ENCODE results near the gene RPL21. TPM values are rescaled to one million over a fixed set of nuclear protein-coding genes. Genes with fewer than 3 reads are reported as not detected.
"Not testable (repeated sequence)": the region's sequence is repeated elsewhere in the genome, so short reads cannot be mapped to it uniquely, and the experiment has no call there.

Gene RPL21
- 718 and 842 TPM in 2 replicates for total RNA-seq (2012; rRNA removed)

DNA sequence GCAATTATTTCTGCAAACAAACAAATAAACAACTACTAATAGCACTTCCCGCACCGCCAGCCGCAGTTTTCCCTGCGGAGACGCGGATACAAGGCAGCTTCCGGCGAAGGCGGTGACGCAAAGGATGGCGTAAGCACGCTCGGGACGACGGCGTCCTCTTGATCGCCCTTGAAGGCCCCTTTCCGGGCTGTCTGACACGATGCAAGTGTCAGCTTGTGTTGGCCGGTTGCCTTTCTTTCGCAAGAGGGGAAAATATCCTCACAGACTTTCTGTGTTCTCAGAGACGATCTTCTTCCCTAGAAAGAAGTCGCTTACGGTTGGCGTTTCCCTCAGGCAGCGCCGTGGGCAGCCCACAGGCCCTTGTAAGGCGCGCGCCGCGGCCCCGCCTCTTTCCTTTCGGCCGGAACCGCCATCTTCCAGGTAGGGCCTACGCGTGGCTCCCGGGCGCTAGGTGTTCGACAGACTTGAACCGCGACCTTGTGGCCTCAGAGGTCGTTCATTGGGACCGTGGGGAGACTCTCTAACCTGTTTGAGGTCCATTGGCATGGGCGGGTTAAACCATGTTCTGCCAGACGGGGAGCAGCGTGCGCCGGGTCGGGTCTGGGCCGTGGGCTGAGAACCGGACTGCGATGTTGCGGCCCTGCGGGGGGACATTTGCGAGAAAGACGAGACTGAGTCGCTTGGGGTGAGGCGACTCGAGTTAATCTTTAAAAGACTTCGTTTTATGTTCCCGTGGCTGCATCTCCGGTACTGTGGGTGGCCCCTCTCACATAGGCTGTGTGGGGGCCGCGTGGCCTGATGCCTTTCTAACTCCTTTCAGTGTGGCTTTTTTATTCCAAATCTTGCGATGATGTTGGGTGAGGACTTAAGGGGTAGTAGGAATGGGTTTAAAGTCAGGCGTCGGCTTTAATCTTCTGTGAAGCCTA, at the start of gene RPL21:
Gene RPL21 (plus strand): TSS at position 393 of the 926 bp plus-strand sequence. CDS start 2,219 bp downstream, outside the sequence.
- H3K27me3 ChIP-seq (ENCODE audit: control insufficient read depth, insufficient read depth, low read length): no peaks in the 10 kb centered on the region
- no peaks in the 10 kb centered on the region for H3K9me3 ChIP-seq (replicated peaks; ENCODE audit: low read length)
- H3K4me1 ChIP-seq (ENCODE audit: control insufficient read depth, insufficient read depth, low read length): peaks cover 19% of the 10 kb centered on the region
- H3K4me3 ChIP-seq (ENCODE audit: low read length): peak within 1 kb of the TSS; percentile 89
- peak within 1 kb of the TSS; percentile 89 for H3K4me2 ChIP-seq (ENCODE audit: low read length)
- H3K9ac ChIP-seq (ENCODE audit: low read depth, low read length): peak within 1 kb of the TSS; percentile 98
- H3K36me3 ChIP-seq (ENCODE audit: insufficient read depth, low read length): peaks cover 29% of the 10 kb centered on the region

DNA sequence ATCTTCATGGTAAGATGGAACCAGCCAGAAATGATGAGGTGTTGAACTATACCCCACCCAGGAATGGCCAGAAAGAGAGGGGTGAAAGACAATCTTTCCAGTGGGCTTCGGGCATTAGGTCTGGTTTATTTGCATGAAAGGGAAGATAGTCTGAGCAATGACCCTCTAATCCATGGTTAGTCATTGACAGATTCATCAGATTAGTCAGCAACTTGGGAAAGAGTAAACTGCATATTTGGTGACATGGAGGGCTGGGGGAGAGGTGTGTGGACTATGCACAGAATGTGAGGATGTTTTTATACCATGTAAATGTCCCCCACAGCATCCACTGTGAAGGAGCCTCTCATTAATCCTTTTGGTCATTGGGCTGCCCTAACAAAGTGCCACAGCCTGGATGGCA, 49.7 kb upstream of the RPL21 start:
- Histone ChIP-seq H3K4me2 (ENCODE audit: low read length) (no peak overlapping the region), H3K4me3 (ENCODE audit: low read length) (no peak overlapping the region)

DNA sequence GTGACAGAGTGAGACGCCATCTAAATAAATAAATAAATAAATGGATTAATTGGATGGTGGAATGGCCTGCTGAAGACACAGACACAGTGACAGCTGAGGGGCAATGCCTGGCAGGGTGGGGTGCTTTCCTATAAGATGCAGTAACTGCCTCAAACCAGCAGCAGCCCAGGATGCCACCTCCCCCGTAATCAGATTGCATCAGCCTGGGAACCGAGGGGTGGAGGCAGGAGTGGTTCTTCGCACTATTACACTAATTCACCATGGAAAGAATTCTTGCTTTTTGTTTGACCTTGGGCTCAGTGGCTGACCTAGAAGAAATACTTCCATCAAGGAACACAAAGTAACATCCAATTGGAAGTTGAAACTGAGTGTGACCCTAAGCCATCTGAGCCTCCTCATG, 48.2 kb upstream of the RPL21 start:
- H3K9ac ChIP-seq (ENCODE audit: low read depth, low read length): no peak overlapping the region
- H3K4me3 ChIP-seq (ENCODE audit: low read length): no peak overlapping the region
- H3K9me3 ChIP-seq (replicated peaks; ENCODE audit: low read length): no peaks in the 10 kb centered on the region
- H3K4me1 ChIP-seq (ENCODE audit: control insufficient read depth, insufficient read depth, low read length): peaks cover 6% of the 10 kb centered on the region
- no peaks in the 10 kb centered on the region for H3K36me3 ChIP-seq (ENCODE audit: insufficient read depth, low read length)
- H3K27me3 ChIP-seq (ENCODE audit: control insufficient read depth, insufficient read depth, low read length): no peaks in the 10 kb centered on the region
- no peak overlapping the region for H3K4me2 ChIP-seq (ENCODE audit: low read length)

More for the DNA sequence above, 49.7 kb upstream of the RPL21 start:
- Histone ChIP-seq H3K9me3 (replicated peaks; ENCODE audit: low read length) (no peaks in the 10 kb centered on the region), H3K27me3 (ENCODE audit: control insufficient read depth, insufficient read depth, low read length) (no peaks in the 10 kb centered on the region), H3K4me1 (ENCODE audit: control insufficient read depth, insufficient read depth, low read length) (peaks cover 6% of the 10 kb centered on the region), H3K36me3 (ENCODE audit: insufficient read depth, low read length) (no peaks in the 10 kb centered on the region), H3K9ac (ENCODE audit: low read depth, low read length) (no peak overlapping the region)

DNA sequence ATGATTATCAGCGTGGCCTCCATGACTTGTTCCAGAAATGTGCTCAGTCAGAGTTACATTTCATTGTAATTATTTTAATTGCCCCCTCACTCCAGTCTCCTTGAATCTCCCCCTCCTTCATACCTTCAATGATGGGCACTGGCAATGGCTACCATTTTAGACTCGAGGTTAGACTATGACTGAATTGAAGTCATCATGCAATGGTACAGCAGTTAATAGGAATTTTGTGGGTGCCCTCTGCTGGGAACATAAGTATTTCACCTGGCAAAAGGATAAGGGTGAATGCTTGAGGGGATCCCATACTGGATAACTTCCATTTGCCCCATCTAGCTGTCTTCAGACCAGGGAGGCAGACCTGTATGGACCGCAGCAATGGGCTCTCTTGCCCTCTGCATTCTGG, 47.5 kb upstream of the RPL21 start:
- H3K4me1 ChIP-seq (ENCODE audit: control insufficient read depth, insufficient read depth, low read length): peaks cover 6% of the 10 kb centered on the region
- H3K27me3 ChIP-seq (ENCODE audit: control insufficient read depth, insufficient read depth, low read length): no peaks in the 10 kb centered on the region
- H3K9ac ChIP-seq (ENCODE audit: low read depth, low read length): no peak overlapping the region
- no peak overlapping the region for H3K4me2 ChIP-seq (ENCODE audit: low read length)
- no peaks in the 10 kb centered on the region for H3K9me3 ChIP-seq (replicated peaks; ENCODE audit: low read length)
- no peaks in the 10 kb centered on the region for H3K36me3 ChIP-seq (ENCODE audit: insufficient read depth, low read length)
- no peak overlapping the region for H3K4me3 ChIP-seq (ENCODE audit: low read length)

DNA sequence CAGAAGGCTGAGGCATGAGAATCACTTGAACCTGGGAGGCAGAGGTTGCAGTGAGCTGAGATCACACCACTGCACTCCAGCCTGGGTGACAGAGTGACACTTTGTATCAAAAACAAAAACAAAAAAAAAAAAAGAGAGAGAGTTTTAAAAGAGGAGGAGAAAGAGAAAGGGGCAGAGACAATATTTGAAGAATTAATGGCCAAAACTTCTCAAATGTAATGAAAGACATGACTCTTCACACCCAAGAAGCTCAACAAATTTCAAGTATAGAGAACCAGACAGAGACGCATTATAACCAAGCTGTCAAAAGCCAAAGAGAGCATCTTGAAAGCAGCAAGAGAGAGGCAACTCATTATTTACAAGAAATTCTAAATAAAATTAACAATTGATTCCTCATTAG, 42.8 kb upstream of the RPL21 start:
- no peaks in the 10 kb centered on the region for H3K27me3 ChIP-seq (ENCODE audit: control insufficient read depth, insufficient read depth, low read length)
- H3K36me3 ChIP-seq (ENCODE audit: insufficient read depth, low read length): no peaks in the 10 kb centered on the region
- H3K4me1 ChIP-seq (ENCODE audit: control insufficient read depth, insufficient read depth, low read length): peaks cover 3% of the 10 kb centered on the region
- no peak overlapping the region for H3K4me2 ChIP-seq (ENCODE audit: low read length)
- no peaks in the 10 kb centered on the region for H3K9me3 ChIP-seq (replicated peaks; ENCODE audit: low read length)
- H3K9ac ChIP-seq (ENCODE audit: low read depth, low read length): no peak overlapping the region
- H3K4me3 ChIP-seq (ENCODE audit: low read length): no peak overlapping the region

DNA sequence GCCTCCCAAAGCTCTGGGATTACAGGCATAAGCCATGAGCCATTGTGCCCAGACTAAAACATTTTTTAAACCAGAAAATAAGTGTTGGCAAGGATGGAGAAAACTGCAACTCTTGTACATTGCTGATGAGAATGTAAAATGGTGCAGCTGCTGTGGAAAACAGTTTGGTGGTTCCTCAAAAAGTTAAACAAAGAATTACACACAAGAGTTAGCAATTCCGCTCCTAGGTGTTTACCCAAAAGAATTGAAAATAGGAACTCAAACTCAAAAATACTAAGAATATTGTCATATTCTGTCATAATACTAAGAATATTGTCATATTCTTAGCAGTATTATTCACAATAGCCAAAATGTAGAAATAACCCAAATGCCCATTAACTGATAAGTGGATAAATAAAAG, 40.1 kb upstream of the RPL21 start:
- Histone ChIP-seq H3K9ac (ENCODE audit: low read depth, low read length) (no peak overlapping the region), H3K9me3 (replicated peaks; ENCODE audit: low read length) (no peaks in the 10 kb centered on the region)

DNA sequence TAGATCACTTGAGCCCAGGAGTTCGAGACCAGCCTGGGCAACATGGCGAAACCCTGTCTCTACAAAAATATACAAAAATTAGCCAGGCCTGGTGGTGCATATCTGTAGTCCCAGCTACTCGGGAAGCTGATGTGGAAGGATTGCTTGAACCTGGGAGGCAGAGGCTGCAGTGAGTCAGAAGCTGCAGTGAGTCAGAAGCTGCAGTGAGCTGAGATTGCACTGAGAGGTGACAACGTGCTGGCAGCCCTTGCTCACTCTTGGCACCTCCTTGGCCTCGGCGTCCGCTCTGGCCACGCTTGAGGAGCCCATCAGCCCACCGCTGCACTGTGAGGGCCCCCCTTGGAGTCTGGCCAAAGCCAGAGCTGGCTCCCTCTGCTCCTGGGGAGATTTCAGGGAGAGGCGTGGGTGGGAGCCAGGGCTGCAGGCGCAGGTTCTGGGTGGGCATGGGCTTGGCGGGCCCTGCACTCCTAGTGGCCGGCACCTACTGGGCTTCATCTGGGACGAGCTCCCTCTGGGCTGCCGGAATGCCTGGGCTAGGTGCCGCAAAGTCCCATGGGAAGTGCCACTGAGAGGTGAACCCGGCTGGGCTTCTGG, 39.5 kb upstream of the RPL21 start:
- H3K36me3 ChIP-seq (ENCODE audit: insufficient read depth, low read length): no peaks in the 10 kb centered on the region
- no peaks in the 10 kb centered on the region for H3K9me3 ChIP-seq (replicated peaks; ENCODE audit: low read length)
- no peak overlapping the region for H3K4me2 ChIP-seq (ENCODE audit: low read length)
- H3K4me1 ChIP-seq (ENCODE audit: control insufficient read depth, insufficient read depth, low read length): peaks cover 3% of the 10 kb centered on the region
- no peak overlapping the region for H3K9ac ChIP-seq (ENCODE audit: low read depth, low read length)
- no peaks in the 10 kb centered on the region for H3K27me3 ChIP-seq (ENCODE audit: control insufficient read depth, insufficient read depth, low read length)
- H3K4me3 ChIP-seq (ENCODE audit: low read length): no peak overlapping the region

More for the DNA sequence above, 40.1 kb upstream of the RPL21 start:
- peaks cover 3% of the 10 kb centered on the region for H3K4me1 ChIP-seq (ENCODE audit: control insufficient read depth, insufficient read depth, low read length)
- no peaks in the 10 kb centered on the region for H3K27me3 ChIP-seq (ENCODE audit: control insufficient read depth, insufficient read depth, low read length)
- H3K4me2 ChIP-seq (ENCODE audit: low read length): no peak overlapping the region
- H3K4me3 ChIP-seq (ENCODE audit: low read length): no peak overlapping the region
- H3K36me3 ChIP-seq (ENCODE audit: insufficient read depth, low read length): no peaks in the 10 kb centered on the region

DNA sequence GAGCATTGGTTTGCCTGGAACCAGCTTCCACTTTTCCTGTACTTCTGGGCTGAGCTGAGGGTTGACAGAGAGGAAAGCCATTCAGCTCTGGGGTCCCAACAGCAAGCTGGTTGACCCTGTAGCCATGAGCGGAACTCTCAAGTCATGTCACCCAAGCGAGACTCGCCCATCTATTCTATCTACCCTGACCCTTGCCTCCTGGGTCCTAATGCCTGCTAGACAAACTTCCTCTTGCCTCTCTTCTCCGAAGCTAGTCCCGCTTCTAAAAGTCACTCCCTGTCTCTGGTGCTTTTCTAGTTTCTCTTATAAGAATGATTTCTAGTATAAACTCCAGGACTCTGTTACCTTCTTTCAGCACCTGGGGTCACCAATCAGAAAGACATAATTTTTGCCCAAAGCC, 38.0 kb upstream of the RPL21 start:
- H3K27me3 ChIP-seq (ENCODE audit: control insufficient read depth, insufficient read depth, low read length); H3K36me3 ChIP-seq (ENCODE audit: insufficient read depth, low read length); H3K4me3 ChIP-seq (ENCODE audit: low read length); H3K9me3 ChIP-seq (replicated peaks; ENCODE audit: low read length); H3K4me2 ChIP-seq (ENCODE audit: low read length); H3K4me1 ChIP-seq (ENCODE audit: control insufficient read depth, insufficient read depth, low read length); H3K9ac ChIP-seq (ENCODE audit: low read depth, low read length): not testable (repeated sequence)

DNA sequence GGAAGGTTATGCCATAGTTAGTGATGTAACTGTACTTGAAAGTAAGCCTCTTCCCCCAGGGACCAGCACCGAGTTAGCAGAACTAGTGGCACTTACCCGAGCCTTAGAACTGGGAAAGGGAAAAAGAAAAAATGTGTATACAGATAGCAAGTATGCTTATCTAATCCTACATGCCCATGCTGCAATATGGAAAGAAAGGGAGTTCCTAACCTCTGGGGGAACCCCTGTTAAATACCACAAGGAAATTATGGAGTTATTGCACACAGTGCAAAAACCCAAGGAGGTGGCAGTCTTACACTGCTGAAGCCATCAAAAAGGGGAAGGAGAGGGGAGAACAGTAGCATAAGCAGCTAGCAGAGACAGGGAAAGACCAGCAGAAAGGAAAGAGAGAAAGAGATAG, 33.6 kb upstream of the RPL21 start:
- H3K36me3 ChIP-seq (ENCODE audit: insufficient read depth, low read length); H3K4me3 ChIP-seq (ENCODE audit: low read length); H3K4me2 ChIP-seq (ENCODE audit: low read length); H3K9ac ChIP-seq (ENCODE audit: low read depth, low read length); H3K27me3 ChIP-seq (ENCODE audit: control insufficient read depth, insufficient read depth, low read length); H3K9me3 ChIP-seq (replicated peaks; ENCODE audit: low read length); H3K4me1 ChIP-seq (ENCODE audit: control insufficient read depth, insufficient read depth, low read length): not testable (repeated sequence)

DNA sequence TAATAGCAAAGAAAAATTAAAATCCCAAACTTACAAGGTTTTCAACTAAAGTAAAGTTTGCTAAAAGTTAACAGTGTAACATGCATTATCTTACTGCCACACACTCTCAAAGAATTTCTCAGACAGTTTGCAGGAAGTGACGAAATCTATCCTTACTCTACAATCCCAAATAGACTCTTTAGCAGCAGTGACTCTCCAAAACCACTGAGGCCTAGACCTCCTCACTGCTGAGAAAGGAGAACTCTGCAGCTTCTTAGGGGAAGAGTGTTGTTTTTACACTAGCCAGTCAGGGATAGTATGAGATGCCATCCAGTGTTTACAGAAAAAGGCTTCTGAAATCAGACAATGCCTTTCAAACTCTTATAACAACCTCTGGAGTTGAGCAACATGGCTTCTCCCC, 32.5 kb upstream of the RPL21 start:
- not testable (repeated sequence) for H3K36me3 ChIP-seq (ENCODE audit: insufficient read depth, low read length); H3K4me2 ChIP-seq (ENCODE audit: low read length); H3K4me1 ChIP-seq (ENCODE audit: control insufficient read depth, insufficient read depth, low read length); H3K27me3 ChIP-seq (ENCODE audit: control insufficient read depth, insufficient read depth, low read length); H3K9me3 ChIP-seq (replicated peaks; ENCODE audit: low read length); H3K4me3 ChIP-seq (ENCODE audit: low read length); H3K9ac ChIP-seq (ENCODE audit: low read depth, low read length)

DNA sequence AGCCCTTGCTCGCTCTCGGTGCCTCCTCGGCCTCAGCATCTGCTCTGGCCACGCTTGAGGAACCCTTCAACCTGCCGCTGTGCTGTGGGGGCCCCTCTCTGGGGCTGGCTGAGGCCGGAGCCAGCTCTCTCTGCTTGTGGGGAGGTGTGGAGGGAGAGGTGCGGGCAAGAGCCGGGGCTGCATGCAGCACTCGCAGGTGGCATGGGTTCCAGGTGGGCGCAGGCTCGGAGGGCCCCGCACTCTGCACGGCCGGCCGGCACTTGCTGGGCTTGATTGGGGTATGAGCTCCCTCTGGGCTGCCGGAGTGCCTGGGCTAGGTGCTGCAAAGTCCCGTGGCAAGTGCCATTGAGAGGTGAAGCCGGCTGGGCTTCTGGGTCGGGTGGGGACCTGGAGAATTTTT, 31.7 kb upstream of the RPL21 start:
- H3K4me2 ChIP-seq (ENCODE audit: low read length): no peak overlapping the region
- H3K9me3 ChIP-seq (replicated peaks; ENCODE audit: low read length): no peaks in the 10 kb centered on the region
- H3K4me1 ChIP-seq (ENCODE audit: control insufficient read depth, insufficient read depth, low read length): no peaks in the 10 kb centered on the region
- H3K9ac ChIP-seq (ENCODE audit: low read depth, low read length): no peak overlapping the region
- H3K4me3 ChIP-seq (ENCODE audit: low read length): no peak overlapping the region
- H3K27me3 ChIP-seq (ENCODE audit: control insufficient read depth, insufficient read depth, low read length): no peaks in the 10 kb centered on the region
- H3K36me3 ChIP-seq (ENCODE audit: insufficient read depth, low read length): no peaks in the 10 kb centered on the region

DNA sequence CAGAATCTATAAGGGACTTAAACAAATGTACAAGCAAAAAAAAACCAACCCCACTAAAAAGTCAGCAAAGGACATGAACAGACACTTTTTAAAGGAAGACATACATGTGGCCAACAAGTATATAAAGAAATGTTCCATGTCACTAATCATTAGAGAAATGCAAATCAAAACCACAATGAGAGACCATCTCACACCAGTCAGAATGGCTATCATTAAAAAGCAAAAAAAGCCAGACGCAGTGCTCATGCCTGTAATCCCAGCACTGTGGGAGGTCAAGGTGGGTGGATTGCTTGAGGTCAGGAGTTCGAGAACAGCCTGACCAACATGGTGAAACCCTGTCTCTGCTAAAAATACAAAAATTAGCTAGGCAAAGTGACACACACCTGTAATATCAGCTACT, 29.3 kb upstream of the RPL21 start:
- not testable (repeated sequence) for H3K27me3 ChIP-seq (ENCODE audit: control insufficient read depth, insufficient read depth, low read length); H3K36me3 ChIP-seq (ENCODE audit: insufficient read depth, low read length); H3K9me3 ChIP-seq (replicated peaks; ENCODE audit: low read length); H3K9ac ChIP-seq (ENCODE audit: low read depth, low read length); H3K4me1 ChIP-seq (ENCODE audit: control insufficient read depth, insufficient read depth, low read length); H3K4me3 ChIP-seq (ENCODE audit: low read length); H3K4me2 ChIP-seq (ENCODE audit: low read length)

All from skeletal muscle satellite cell (primary cell).